Measurements from ENCODE around the gene DUSP22.

The DUSP22 gene

DNA sequence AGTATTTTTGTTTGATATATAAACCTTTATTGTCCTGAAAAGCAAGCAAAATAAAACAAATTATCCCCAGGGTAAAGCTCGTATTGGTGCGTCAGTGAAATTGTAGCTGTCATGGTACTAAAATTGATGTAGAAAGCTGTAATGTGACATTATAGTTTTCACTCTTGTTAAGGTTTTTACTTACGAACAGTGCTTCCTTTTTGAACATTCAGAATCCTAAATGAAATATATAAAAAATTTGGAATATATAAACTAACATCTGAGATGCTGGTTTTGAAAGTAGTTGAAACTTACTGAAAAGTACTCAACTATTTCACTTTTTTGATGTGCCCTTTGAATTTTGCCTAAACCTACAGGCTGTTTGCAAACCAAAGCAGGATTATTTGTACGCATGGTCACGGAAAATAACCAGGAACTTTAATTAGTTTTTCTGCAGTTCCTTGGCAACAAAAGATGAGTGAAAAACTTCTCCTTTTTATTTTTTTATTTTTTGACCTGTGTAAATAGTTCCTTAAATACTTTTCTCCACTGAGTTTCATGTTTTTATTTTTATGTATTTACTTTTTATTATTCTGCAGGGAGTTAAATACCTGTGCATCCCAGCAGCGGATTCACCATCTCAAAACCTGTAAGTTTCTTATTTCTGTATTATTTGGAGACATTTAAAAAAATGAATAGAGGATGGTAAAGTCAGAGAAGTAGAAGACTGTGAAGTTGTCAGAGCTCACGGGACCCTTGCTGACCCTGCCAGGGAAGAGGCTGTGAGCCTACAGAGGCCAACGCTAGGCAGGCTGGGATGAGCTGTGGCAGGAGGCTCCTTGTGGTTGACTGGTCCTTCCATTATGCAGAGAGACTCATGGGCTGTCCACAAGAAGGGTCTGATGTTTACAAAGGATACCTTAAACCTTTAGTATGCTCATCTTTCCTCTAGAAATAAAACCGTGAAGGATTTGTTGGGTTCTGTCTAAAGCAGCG lies 42.5 kb downstream of the DUSP22 start:
- Histone ChIP-seq H3K9ac (ENCODE audit: low read length) (no peak overlapping the region), H3K9me3 (ENCODE audit: control insufficient read depth, low read length) (no peaks in the 10 kb centered on the region), H3K36me3 (ENCODE audit: control insufficient read depth, insufficient read depth, low read length) (no peaks in the 10 kb centered on the region), H3K27me3 (ENCODE audit: control insufficient read depth, insufficient read depth, low read length) (no peaks in the 10 kb centered on the region), H3K4me1 (ENCODE audit: control insufficient read depth, insufficient read depth, low read length) (peaks cover 7% of the 10 kb centered on the region), H3K4me3 (ENCODE audit: low read length) (no peak overlapping the region)

DNA sequence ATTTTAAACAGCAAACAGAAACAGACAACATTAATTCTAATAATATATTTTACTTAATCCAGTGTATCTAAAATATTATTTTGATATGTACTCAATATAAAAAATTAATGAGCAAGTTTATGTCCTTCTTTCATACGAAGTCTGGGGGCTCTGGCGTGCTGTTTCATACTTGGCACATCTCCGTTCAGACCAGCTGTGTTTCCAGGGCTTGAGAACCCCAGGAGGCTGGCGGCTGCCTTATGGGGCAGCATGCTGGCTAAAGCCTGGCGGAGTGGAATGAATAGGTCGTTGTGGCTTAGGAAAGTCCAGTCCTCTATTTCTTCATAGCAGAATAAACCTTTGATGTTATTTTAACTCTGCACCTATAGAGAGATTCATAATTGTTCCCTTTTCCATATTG lies 43.3 kb downstream of the DUSP22 start:
- Histone ChIP-seq H3K4me3 (ENCODE audit: low read length) (no peak overlapping the region), H3K9ac (ENCODE audit: low read length) (no peak overlapping the region), H3K9me3 (ENCODE audit: control insufficient read depth, low read length) (no peaks in the 10 kb centered on the region), H3K36me3 (ENCODE audit: control insufficient read depth, insufficient read depth, low read length) (no peaks in the 10 kb centered on the region), H3K4me1 (ENCODE audit: control insufficient read depth, insufficient read depth, low read length) (peaks cover 7% of the 10 kb centered on the region), H3K27me3 (ENCODE audit: control insufficient read depth, insufficient read depth, low read length) (no peaks in the 10 kb centered on the region)

DNA sequence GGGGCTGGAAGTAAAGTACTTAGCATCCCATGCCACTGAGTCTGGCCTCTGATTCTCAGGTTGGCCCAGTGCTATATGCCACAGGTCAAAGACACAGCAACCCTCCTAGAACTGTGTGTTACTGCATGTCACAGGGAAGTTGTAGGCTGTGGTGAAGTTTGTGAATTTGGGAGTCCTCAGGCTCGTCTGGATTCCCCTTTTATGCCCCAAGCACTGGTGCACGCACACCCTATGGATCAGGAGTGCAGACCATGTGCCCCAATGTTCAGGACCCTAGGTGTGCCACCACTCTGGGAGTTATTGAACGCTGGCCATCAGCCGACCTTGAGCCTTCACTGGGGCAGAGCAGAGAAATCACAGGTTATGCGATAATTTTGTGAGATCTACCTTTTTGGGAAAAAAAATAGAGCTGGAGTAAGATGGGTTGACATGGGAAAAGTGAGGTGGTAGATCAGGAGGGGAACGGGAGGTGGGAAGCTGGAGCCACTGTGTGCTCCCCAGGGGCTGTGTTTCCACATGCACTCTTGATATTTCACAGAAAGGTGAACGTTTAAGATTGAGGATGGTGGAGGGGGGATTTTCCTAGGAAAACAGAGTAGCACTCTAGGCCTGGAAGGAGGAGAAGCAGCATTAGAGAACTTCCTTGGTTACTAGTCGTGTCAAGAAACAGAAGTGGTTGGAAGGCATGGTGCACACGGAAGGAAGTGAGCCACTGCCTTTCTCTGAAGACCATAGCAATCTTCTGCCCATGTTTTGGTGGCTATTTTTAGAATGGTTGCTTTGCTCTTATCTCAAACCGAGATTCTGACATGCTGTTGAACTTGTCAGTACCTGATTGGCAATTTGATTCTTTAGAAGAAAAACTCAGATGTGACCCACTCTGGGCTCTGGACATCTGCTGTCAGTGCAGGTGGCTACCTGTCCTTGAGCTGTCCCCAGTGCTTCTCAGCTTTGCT lies 44.1 kb downstream of the DUSP22 start:
- Histone ChIP-seq H3K9ac (ENCODE audit: low read length) (no peak overlapping the region), H3K27me3 (ENCODE audit: control insufficient read depth, insufficient read depth, low read length) (no peaks in the 10 kb centered on the region), H3K4me3 (ENCODE audit: low read length) (no peak overlapping the region), H3K4me1 (ENCODE audit: control insufficient read depth, insufficient read depth, low read length) (peaks cover 7% of the 10 kb centered on the region), H3K36me3 (ENCODE audit: control insufficient read depth, insufficient read depth, low read length) (no peaks in the 10 kb centered on the region), H3K9me3 (ENCODE audit: control insufficient read depth, low read length) (no peaks in the 10 kb centered on the region)

- Histone ChIP-seq H3K4me3 (ENCODE audit: low read length) (no peak overlapping the region), H3K9ac (ENCODE audit: low read length) (no peak overlapping the region), H3K27me3 (ENCODE audit: control insufficient read depth, insufficient read depth, low read length) (no peaks in the 10 kb centered on the region), H3K9me3 (ENCODE audit: control insufficient read depth, low read length) (no peaks in the 10 kb centered on the region), H3K4me1 (ENCODE audit: control insufficient read depth, insufficient read depth, low read length) (no peaks in the 10 kb centered on the region), H3K36me3 (ENCODE audit: control insufficient read depth, insufficient read depth, low read length) (no peaks in the 10 kb centered on the region)
These were observed 45.6 kb downstream of the DUSP22 start for GRCh38 chr6:337805-338368.

DNA sequence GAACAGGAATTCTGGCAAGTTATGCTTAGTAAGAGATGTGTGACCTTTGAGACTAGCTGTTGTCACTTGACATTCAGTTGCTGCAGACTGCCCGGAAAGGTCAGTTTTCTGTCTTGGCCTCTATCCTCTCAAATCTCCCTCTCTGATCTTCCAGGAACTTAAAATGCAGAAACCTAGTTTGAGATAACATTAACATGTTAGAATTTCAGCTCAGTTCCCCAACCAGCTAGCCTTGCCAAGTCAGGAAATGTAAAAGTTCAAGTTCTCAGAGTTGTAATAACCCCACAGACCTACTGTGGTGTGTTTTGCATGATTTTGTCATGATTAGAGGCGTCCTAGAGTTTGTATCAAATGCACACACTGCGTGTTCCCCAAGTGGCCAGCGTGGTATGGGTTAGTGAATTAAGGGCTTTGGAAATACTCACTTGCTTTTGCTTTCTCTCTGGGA lies 46.6 kb downstream of the DUSP22 start:
- H3K27me3 ChIP-seq (ENCODE audit: control insufficient read depth, insufficient read depth, low read length), result no peaks in the 10 kb centered on the region
- H3K4me1 ChIP-seq (ENCODE audit: control insufficient read depth, insufficient read depth, low read length), result no peaks in the 10 kb centered on the region
- H3K36me3 ChIP-seq (ENCODE audit: control insufficient read depth, insufficient read depth, low read length), result no peaks in the 10 kb centered on the region
- H3K4me3 ChIP-seq (ENCODE audit: low read length), result no peak overlapping the region
- H3K9ac ChIP-seq (ENCODE audit: low read length), result no peak overlapping the region
- no peaks in the 10 kb centered on the region for H3K9me3 ChIP-seq (ENCODE audit: control insufficient read depth, low read length)

GRCh38 chr6:339480-339879 lies 47.2 kb downstream of the DUSP22 start:
- H3K4me3 ChIP-seq (ENCODE audit: low read length), result no peak overlapping the region
- no peaks in the 10 kb centered on the region for H3K9me3 ChIP-seq (ENCODE audit: control insufficient read depth, low read length)
- no peak overlapping the region for H3K9ac ChIP-seq (ENCODE audit: low read length)
- H3K27me3 ChIP-seq (ENCODE audit: control insufficient read depth, insufficient read depth, low read length), result no peaks in the 10 kb centered on the region
- H3K4me1 ChIP-seq (ENCODE audit: control insufficient read depth, insufficient read depth, low read length), result no peaks in the 10 kb centered on the region
- no peaks in the 10 kb centered on the region for H3K36me3 ChIP-seq (ENCODE audit: control insufficient read depth, insufficient read depth, low read length)

DNA sequence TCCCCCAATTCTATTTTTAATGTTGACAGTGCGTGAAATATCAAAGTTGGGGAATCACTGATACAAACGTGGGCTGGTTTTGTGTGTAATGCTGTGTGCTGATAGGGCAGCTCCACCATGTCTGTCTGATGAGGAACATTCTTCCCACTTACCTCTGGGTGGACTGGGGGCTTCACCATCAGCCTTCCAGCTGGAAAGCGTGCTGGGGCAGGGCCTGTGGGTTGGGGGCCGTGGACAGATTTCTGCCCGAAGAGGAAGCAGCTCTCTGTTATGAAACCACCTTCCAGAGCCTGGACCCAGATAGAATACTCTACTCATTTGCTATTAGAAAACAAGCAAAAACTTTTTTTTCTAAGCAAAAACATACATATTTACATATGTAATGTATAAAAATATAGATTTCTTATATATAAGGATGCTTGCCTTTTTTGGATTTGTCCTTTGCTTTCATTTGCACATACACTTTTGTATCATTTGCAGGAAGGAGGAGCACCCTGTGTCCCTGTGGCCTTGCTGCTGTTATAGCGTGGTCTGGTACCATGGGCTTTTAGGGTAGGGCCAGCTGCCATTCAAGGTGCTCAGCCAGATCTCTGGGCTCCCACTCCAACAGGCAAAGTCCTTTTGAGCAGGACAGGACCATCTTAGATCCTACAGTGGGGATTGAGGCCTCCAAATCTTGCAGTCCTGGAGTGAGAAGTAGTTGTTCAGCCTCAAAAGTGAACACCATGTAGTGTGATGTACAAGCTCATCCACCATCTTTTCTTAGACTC lies 48.1 kb downstream of the DUSP22 start:
- no peak overlapping the region for H3K9ac ChIP-seq (ENCODE audit: low read length)
- no peaks in the 10 kb centered on the region for H3K4me1 ChIP-seq (ENCODE audit: control insufficient read depth, insufficient read depth, low read length)
- H3K27me3 ChIP-seq (ENCODE audit: control insufficient read depth, insufficient read depth, low read length), result no peaks in the 10 kb centered on the region
- H3K9me3 ChIP-seq (ENCODE audit: control insufficient read depth, low read length), result no peaks in the 10 kb centered on the region
- H3K4me3 ChIP-seq (ENCODE audit: low read length), result no peak overlapping the region
- H3K36me3 ChIP-seq (ENCODE audit: control insufficient read depth, insufficient read depth, low read length), result no peaks in the 10 kb centered on the region

GRCh38 chr6:340991-341827 lies 48.9 kb downstream of the DUSP22 start:
- Histone ChIP-seq H3K9me3 (ENCODE audit: control insufficient read depth, low read length) (no peaks in the 10 kb centered on the region), H3K4me3 (ENCODE audit: low read length) (no peak overlapping the region), H3K9ac (ENCODE audit: low read length) (no peak overlapping the region), H3K36me3 (ENCODE audit: control insufficient read depth, insufficient read depth, low read length) (peaks cover 1% of the 10 kb centered on the region), H3K27me3 (ENCODE audit: control insufficient read depth, insufficient read depth, low read length) (no peaks in the 10 kb centered on the region), H3K4me1 (ENCODE audit: control insufficient read depth, insufficient read depth, low read length) (no peaks in the 10 kb centered on the region)

- no peak overlapping the region for H3K4me3 ChIP-seq (ENCODE audit: low read length)
- no peaks in the 10 kb centered on the region for H3K27me3 ChIP-seq (ENCODE audit: control insufficient read depth, insufficient read depth, low read length)
- H3K36me3 ChIP-seq (ENCODE audit: control insufficient read depth, insufficient read depth, low read length), result peaks cover 4% of the 10 kb centered on the region
- no peaks in the 10 kb centered on the region for H3K9me3 ChIP-seq (ENCODE audit: control insufficient read depth, low read length)
- H3K9ac ChIP-seq (ENCODE audit: low read length), result no peak overlapping the region
- no peaks in the 10 kb centered on the region for H3K4me1 ChIP-seq (ENCODE audit: control insufficient read depth, insufficient read depth, low read length)
These were observed 49.9 kb downstream of the DUSP22 start for GRCh38 chr6:341914-342831.

DNA sequence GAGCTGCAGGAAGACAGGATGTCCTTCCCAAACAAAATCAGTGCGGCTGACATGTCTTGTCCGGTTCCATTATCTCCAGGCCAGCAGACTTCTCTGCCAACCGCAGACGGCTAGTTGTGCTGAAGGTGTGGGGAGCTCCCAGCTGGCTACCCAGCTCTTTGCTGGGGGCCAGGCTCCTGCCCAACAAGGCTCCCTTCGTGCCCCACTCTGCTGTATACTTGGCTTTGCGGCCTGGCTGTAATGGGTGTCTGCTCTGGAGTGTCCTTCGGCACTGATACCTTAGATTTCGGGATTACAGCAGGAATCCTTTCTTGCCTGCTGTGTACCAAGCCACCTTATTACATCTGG lies 50.5 kb downstream of the DUSP22 start:
- no peaks in the 10 kb centered on the region for H3K27me3 ChIP-seq (ENCODE audit: control insufficient read depth, insufficient read depth, low read length)
- no peak overlapping the region for H3K4me3 ChIP-seq (ENCODE audit: low read length)
- no peak overlapping the region for H3K9ac ChIP-seq (ENCODE audit: low read length)
- H3K4me1 ChIP-seq (ENCODE audit: control insufficient read depth, insufficient read depth, low read length), result no peaks in the 10 kb centered on the region
- H3K9me3 ChIP-seq (ENCODE audit: control insufficient read depth, low read length), result no peaks in the 10 kb centered on the region
- H3K36me3 ChIP-seq (ENCODE audit: control insufficient read depth, insufficient read depth, low read length), result peaks cover 4% of the 10 kb centered on the region

All from mucosa of stomach (tissue), 1 donor.